Astrocyte (in vitro differentiated cells and primary cell): ENCODE results near the gene PRTN3. TPM values are rescaled to one million over a fixed set of nuclear protein-coding genes. Genes with fewer than 3 reads are reported as not detected.

Experiments used
- DNase-seq: peaks from one replicate; pipeline ENCODE4 v3.0.0-alpha.2; 2010; ENCODE audit warnings: low read depth
- FAIRE-seq: peaks from 2 replicates; lab custom pipeline; 2011; peaks lifted over from hg19 to GRCh38; lab: Jason Lieb, UNC
- H2AFZ ChIP-seq: 2 replicates; pipeline ENCODE4 v1.6.0; 2012; ENCODE audit warnings: low read depth, low read length, inconsistent platforms
- H3K27ac ChIP-seq: 2 replicates; pipeline ENCODE4 v1.5.1; 2011; ENCODE audit warnings: low read depth, low read length, inconsistent platforms
- H3K27me3 ChIP-seq: 2 replicates; pipeline ENCODE4 v1.6.0; 2011; ENCODE audit warnings: low read length, inconsistent platforms; ENCODE audit not compliant: insufficient read depth
- H3K36me3 ChIP-seq: 2 replicates; pipeline ENCODE4 v1.5.1; 2011; ENCODE audit warnings: low read length, inconsistent platforms; ENCODE audit not compliant: insufficient read depth
- H3K4me1 ChIP-seq: 2 replicates; pipeline ENCODE4 v1.5.1; 2011; ENCODE audit warnings: low read length, inconsistent platforms; ENCODE audit not compliant: insufficient read depth
- H3K4me2 ChIP-seq: 2 replicates; pipeline ENCODE4 v1.6.0; 2012; ENCODE audit warnings: low read length, inconsistent platforms
- H3K4me3 ChIP-seq: 2 replicates; pipeline ENCODE4 v1.5.1; 2011; ENCODE audit warnings: low read depth, mild to moderate bottlenecking, low read length, inconsistent platforms; ENCODE audit not compliant: insufficient read depth
- H3K79me2 ChIP-seq: 2 replicates; pipeline ENCODE4 v1.6.0; 2012; ENCODE audit warnings: mild to moderate bottlenecking, low read length, inconsistent platforms; ENCODE audit not compliant: insufficient read depth
- H3K9ac ChIP-seq: 2 replicates; pipeline ENCODE4 v1.6.0; 2012; ENCODE audit warnings: mild to moderate bottlenecking, low read length, inconsistent platforms
- H3K9me3 ChIP-seq: 2 replicates; pipeline ENCODE4 v1.5.1; 2012; ENCODE audit warnings: low read depth, mild to moderate bottlenecking, low read length, inconsistent platforms; ENCODE audit not compliant: insufficient read depth
- H4K20me1 ChIP-seq: 2 replicates; pipeline ENCODE4 v1.6.0; 2012; ENCODE audit warnings: low read length, inconsistent platforms; ENCODE audit not compliant: insufficient read depth
- H3K27ac Mint-ChIP-seq: one replicate; pipeline ENCODE4 v1.8.0; 2021; ENCODE audit warnings: mild to moderate bottlenecking, mixed read lengths; ENCODE audit not compliant: unreplicated experiment
- H3K27me3 Mint-ChIP-seq: one replicate; pipeline ENCODE4 v1.8.0; 2021; ENCODE audit warnings: low read depth, mixed read lengths; ENCODE audit not compliant: unreplicated experiment
- H3K36me3 Mint-ChIP-seq: one replicate; pipeline ENCODE4 v1.8.0; 2021; ENCODE audit warnings: low read depth, mixed read lengths; ENCODE audit not compliant: unreplicated experiment
- H3K4me1 Mint-ChIP-seq: one replicate; pipeline ENCODE4 v1.8.0; 2021; ENCODE audit warnings: low read depth, mixed read lengths; ENCODE audit not compliant: unreplicated experiment
- H3K4me3 Mint-ChIP-seq: one replicate; pipeline ENCODE4 v1.8.0; 2021; ENCODE audit warnings: mild to moderate bottlenecking, moderate library complexity, mixed read lengths; ENCODE audit not compliant: unreplicated experiment
- H3K9me3 Mint-ChIP-seq: one replicate; pipeline ENCODE4 v1.8.0; 2021; ENCODE audit warnings: mild to moderate bottlenecking, mixed read lengths; ENCODE audit not compliant: unreplicated experiment
- CTCF ChIP-seq: IDR thresholded peaks from 2 replicates; pipeline ENCODE4 v1.5.1; 2011; ENCODE audit warnings: low read depth, mild to moderate bottlenecking, inconsistent platforms, low read length, moderate library complexity; ENCODE audit not compliant: insufficient read depth
- EZH2 ChIP-seq: IDR thresholded peaks from 2 replicates; pipeline ENCODE4 v1.6.1; 2012; ENCODE audit warnings: mild to moderate bottlenecking, low read length, inconsistent platforms; ENCODE audit not compliant: insufficient read depth
- total RNA-seq: library from RNA; stranded (reverse); gene quantifications from 2 replicates; pipeline ENCODE4 v1.2.1, GENCODE V29; 2021

The PRTN3 gene
- total RNA-seq, 1 donor from 2014 or later = not detected

GRCh38 chr19:867301-867793, 26.5 kb downstream of the PRTN3 start:
- no peak overlapping the region for H3K9ac ChIP-seq
- Mint-ChIP-seq H3K27ac (no peak overlapping the region), H3K27me3 (no peaks in the 10 kb centered on the region), H3K36me3 (peaks cover 9% of the 10 kb centered on the region), H3K4me3 (no peak overlapping the region), H3K9me3 (no peaks in the 10 kb centered on the region), H3K4me1 (peaks cover 2% of the 10 kb centered on the region)
- H2AFZ ChIP-seq = no peak overlapping the region
- DNase-seq (no peak), FAIRE-seq (no peak)
- no peaks in the 10 kb centered on the region for H3K27me3 ChIP-seq
- no peak overlapping the region for H3K27ac ChIP-seq
- H3K9me3 ChIP-seq = no peaks in the 10 kb centered on the region
- peaks cover 19% of the 10 kb centered on the region for H3K4me1 ChIP-seq
- H3K4me3 ChIP-seq = no peak overlapping the region
- no peak overlapping the region for H3K4me2 ChIP-seq
- peaks cover 26% of the 10 kb centered on the region for H4K20me1 ChIP-seq
- no peaks in the 10 kb centered on the region for H3K79me2 ChIP-seq
- no peaks in the 10 kb centered on the region for H3K36me3 ChIP-seq
- TF ChIP-seq CTCF (no peak), EZH2 (no peak)

GRCh38 chr19:867855-868457, 27.2 kb downstream of the PRTN3 start:
- Histone ChIP-seq H4K20me1 (peaks cover 26% of the 10 kb centered on the region), H3K4me1 (peaks cover 19% of the 10 kb centered on the region), H3K4me3 (no peak overlapping the region), H3K79me2 (no peaks in the 10 kb centered on the region), H3K9ac (no peak overlapping the region), H3K27ac (no peak overlapping the region), H3K9me3 (no peaks in the 10 kb centered on the region), H2AFZ (no peak overlapping the region), H3K27me3 (no peaks in the 10 kb centered on the region), H3K4me2 (no peak overlapping the region), H3K36me3 (no peaks in the 10 kb centered on the region)
- Mint-ChIP-seq H3K27me3 (no peaks in the 10 kb centered on the region), H3K4me1 (peaks cover 2% of the 10 kb centered on the region), H3K36me3 (peaks cover 9% of the 10 kb centered on the region), H3K9me3 (no peaks in the 10 kb centered on the region), H3K4me3 (no peak overlapping the region), H3K27ac (no peak overlapping the region)
- no peak for DNase-seq
- no peak for FAIRE-seq
- TF ChIP-seq EZH2 (no peak), CTCF (no peak)
